HepG2 (cell line): Measurements from ENCODE around the gene HACD2. TPM values are rescaled to one million over a fixed set of nuclear protein-coding genes. Genes with fewer than 3 reads are reported as not detected.

Experiments used
- ATAC-seq: fragments of 200-7000 bp; cut with Tn5 transposase; 3 replicates; pipeline ENCODE4 v1.9.1; 2020; ENCODE audit warnings: mild to moderate bottlenecking, moderate library complexity
- BruUV-seq: library from RNA; stranded (reverse); fragments of 400-500 nt; replicated peaks from 2 replicates; lab custom pipeline; 2021; lab: Mats Ljungman, UMichigan
- CTCF ChIA-PET: fragments of 300-600 bp; formaldehyde crosslinking; extraction: SDS; loops from one replicate; lab custom pipeline; 2021; ENCODE audit warnings: low total read pairs, inconsistent platforms, low intra/inter-chr PET ratio; lab: Yijun Ruan, JAX
- POLR2A ChIA-PET: fragments of 350-600 bp; sonication (Branson Sonifier 250); formaldehyde crosslinking; loops from one replicate; lab custom pipeline; 2020; ENCODE audit warnings: antibody characterized with exemption, inconsistent platforms; lab: Yijun Ruan, JAX
- DNase-seq: peaks from one replicate; pipeline ENCODE4 v3.0.0-alpha.2; 2015; ENCODE audit warnings: low spot score
- FAIRE-seq: peaks from 3 replicates; lab custom pipeline; 2011; peaks lifted over from hg19 to GRCh38; lab: Jason Lieb, UNC
- H2AFZ ChIP-seq: one replicate; pipeline ENCODE4 v1.6.1; 2011; ENCODE audit warnings: low read length, inconsistent platforms
- H3K27ac ChIP-seq: fragments of 300-600 bp; 3 replicates; pipeline ENCODE4 v1.8.0; 2011; ENCODE audit warnings: mixed run types, mild to moderate bottlenecking, mixed read lengths, low read length, inconsistent platforms; ENCODE audit not compliant: insufficient read depth; ENCODE audit errors: extremely low read length
- H3K27me3 ChIP-seq, 2 experiments: fragments of 200-600 bp in 1 of 2; 2 replicates in 1 of 2; 3 replicates in 1 of 2; pipeline versions ENCODE4 v1.6.0 to v1.8.0; 2011; ENCODE audit warnings: low read length in 2 of 2, mild to moderate bottlenecking in 2 of 2, moderate library complexity in 2 of 2, inconsistent platforms in 1 of 2; ENCODE audit not compliant: insufficient read depth in 2 of 2, control insufficient read depth in 1 of 2
- H3K36me3 ChIP-seq, 2 experiments: fragments of 200-600 bp in 1 of 2; replicated peaks in 1 of 2; 2 replicates in 1 of 2; 3 replicates in 1 of 2; pipeline versions ENCODE4 v1.5.1 to v1.8.0; 2011; ENCODE audit warnings: low read length in 2 of 2, inconsistent platforms in 1 of 2; ENCODE audit not compliant: insufficient read depth in 2 of 2, control insufficient read depth in 1 of 2
- H3K4me1 ChIP-seq: 2 replicates; pipeline ENCODE4 v1.5.1; 2012; ENCODE audit warnings: low read length, inconsistent platforms; ENCODE audit not compliant: insufficient read depth
- H3K4me2 ChIP-seq: 2 replicates; pipeline ENCODE4 v1.6.0; 2011; ENCODE audit warnings: low read depth, low read length, inconsistent platforms
- H3K4me3 ChIP-seq, 3 experiments: fragments of 200-600 bp in 1 of 3; sonication (generic), shearing (Covaris generic) in 1 of 3; replicated peaks in 1 of 3; 2 replicates each; pipeline ENCODE4 v1.5.1; 2011 to 2016; ENCODE audit warnings: low read length in 3 of 3, inconsistent platforms in 2 of 3, low read depth in 2 of 3, mild to moderate bottlenecking in 2 of 3, control low read depth in 1 of 3, mixed read lengths in 1 of 3; ENCODE audit not compliant: insufficient read depth in 1 of 3
- H3K79me2 ChIP-seq: one replicate; pipeline ENCODE4 v1.6.1; 2011; ENCODE audit warnings: low read length, inconsistent platforms; ENCODE audit not compliant: insufficient read depth
- H3K9ac ChIP-seq: 2 replicates; pipeline ENCODE4 v1.6.0; 2011; ENCODE audit warnings: mild to moderate bottlenecking, low read depth, low read length, inconsistent platforms; ENCODE audit not compliant: insufficient read depth
- H3K9me3 ChIP-seq: 2 replicates; pipeline ENCODE4 v1.5.1; 2012; ENCODE audit warnings: mild to moderate bottlenecking, low read length
- H4K20me1 ChIP-seq: 2 replicates; pipeline ENCODE4 v1.6.0; 2011; ENCODE audit warnings: inconsistent platforms, mild to moderate bottlenecking, low read length, moderate library complexity; ENCODE audit not compliant: insufficient read depth
- KDM2A ChIP-seq: sonication (generic); formaldehyde crosslinking; IDR thresholded peaks from 2 replicates; pipeline ENCODE4 v1.4.0; 2020; ENCODE audit warnings: low read depth, missing genetic modification reagents, borderline replicate concordance
- MIXL1 ChIP-seq: IDR thresholded peaks from 2 replicates; pipeline ENCODE4 v1.6.1; 2016
- MTA1 ChIP-seq: sonication (generic); formaldehyde crosslinking; IDR thresholded peaks from 2 replicates; pipeline ENCODE4 v1.4.0; 2020; ENCODE audit warnings: missing genetic modification reagents, mild to moderate bottlenecking, borderline replicate concordance
- TGIF2 ChIP-seq: IDR thresholded peaks from 2 replicates; pipeline ENCODE4 v1.6.1; 2016; ENCODE audit warnings: control low read depth, missing compliant biosample characterization
- ZBTB1 ChIP-seq: sonication (generic); formaldehyde crosslinking; IDR thresholded peaks from 2 replicates; pipeline ENCODE4 v1.4.0; 2020; ENCODE audit warnings: missing genetic modification reagents, borderline replicate concordance
- ZNF615 ChIP-seq: sonication (generic); formaldehyde crosslinking; IDR thresholded peaks from 2 replicates; pipeline ENCODE4 v1.5.0; 2020; ENCODE audit warnings: mild to moderate bottlenecking, missing genetic modification reagents, borderline replicate concordance
- ZNF83 ChIP-seq: sonication (generic); formaldehyde crosslinking; IDR thresholded peaks from 2 replicates; pipeline ENCODE4 v1.4.0; 2020; ENCODE audit warnings: missing genetic modification reagents, mild to moderate bottlenecking, borderline replicate concordance
- WGBS: methylation state at CpG from one replicate; pipeline ENCODE4 v1.1.6; 2017; ENCODE audit warnings: low lambda C conversion rate; 5-methylcytosine and 5-hydroxymethylcytosine counted together
- in situ Hi-C: cut with HindIII; loops from 2 replicates; pipeline ENCODE4 v1.10.0; 2017; ENCODE audit warnings: low pct_unique_long_range_greater_than_20kb; ENCODE audit not compliant: extremely low pct_ligation_motif_present
- intact Hi-C: fragments of 100-400 bp; cut with micrococcal nuclease; formaldehyde crosslinking; loops from one replicate; pipeline ENCODE4 v1.10.0; 2022; ENCODE audit not compliant: unreplicated experiment
- polyA plus RNA-seq, 8 experiments: library from polyadenylated mRNA; depleted of rRNA in 3 of 8; stranded (reverse) in 7 of 8; unstranded in 1 of 8; fragments of >200 nt; fragmentation: Illumina TruSeq in 4 of 8; extraction: Trizol in 4 of 8; gene quantifications; 2 replicates each; pipeline versions ENCODE4 v1.2.1 to v1.2.3, GENCODE V29; 2011 to 2016; ENCODE audit warnings: low read depth in 4 of 8, missing spikeins in 1 of 8, mixed read lengths in 1 of 8; ENCODE audit not compliant: insufficient read depth in 1 of 8
- total RNA-seq, 5 experiments: library from RNA; depleted of rRNA; stranded (reverse); fragments of >200 nt; fragmentation: Illumina TruSeq; extraction: Trizol; gene quantifications; 2 replicates each; pipeline ENCODE4 v1.2.3, GENCODE V29; 2016; ENCODE audit warnings: low read depth in 1 of 5
- TF ChIP-seq, protein P1 (sequence below): sonication (generic); formaldehyde crosslinking; IDR thresholded peaks from 2 replicates; pipeline ENCODE4 v1.9.0; 2021; ENCODE audit warnings: missing genetic modification reagents, borderline replicate concordance

Gene HACD2
- total and polyA plus RNA-seq, 2 of the 13 experiments (the other 11 are each of a cell fraction or from before 2014, with no cell fraction given) = 47.0 to 50.4 TPM

DNA sequence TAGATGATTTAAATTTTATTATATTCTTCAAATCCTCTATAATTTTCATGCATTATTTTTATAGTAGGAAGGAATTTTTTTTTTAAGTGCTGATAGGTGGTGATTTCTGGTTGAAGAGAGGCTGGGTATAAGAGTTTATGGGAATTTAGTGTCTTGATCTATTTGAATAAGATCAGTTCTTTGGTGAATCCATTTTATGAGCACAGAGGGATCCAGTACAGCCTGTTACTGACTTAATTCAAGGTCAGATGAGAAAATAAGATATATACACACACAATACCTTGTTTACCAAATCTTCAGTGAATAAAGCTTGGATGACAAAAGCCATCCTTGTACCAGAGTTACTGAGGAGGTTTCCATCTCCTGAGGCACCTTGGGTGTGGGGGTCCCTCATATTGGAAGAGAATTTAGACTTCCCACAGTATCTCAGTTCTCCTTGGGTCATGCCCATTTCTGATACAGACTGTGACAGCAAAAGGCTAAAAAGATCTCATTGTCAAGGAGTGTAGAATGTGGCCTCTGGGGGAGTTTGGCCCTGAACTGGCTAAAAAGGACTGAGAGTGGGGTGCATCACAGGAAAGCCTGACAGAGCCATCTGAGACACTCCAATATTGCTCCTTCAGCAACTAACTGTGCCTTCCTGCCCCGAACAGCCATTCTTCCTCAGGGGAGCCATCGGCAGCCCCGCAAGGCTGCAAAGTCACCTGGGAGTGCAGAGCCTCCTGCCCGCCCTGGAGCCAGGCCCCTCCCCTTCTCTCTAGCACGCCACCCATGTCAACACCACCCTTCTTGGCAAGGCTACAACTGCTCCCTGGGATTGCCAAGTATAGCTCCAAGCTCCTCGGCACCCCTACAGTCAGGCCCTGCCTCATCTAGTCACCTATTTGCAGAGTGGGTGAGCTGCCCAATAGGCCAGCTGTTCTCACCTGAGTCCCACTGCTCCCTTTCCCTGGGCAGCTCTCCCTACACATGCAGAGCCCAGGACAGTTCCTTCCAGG is 43.1 kb upstream of the HACD2 start:
- peaks cover 13 to 44% of the 10 kb centered on the region in 2 experiments; a peak in 4 of 5 replicates for H3K36me3 ChIP-seq
- DNase-seq (no peak), ATAC-seq (no peak), FAIRE-seq (no peak)
- no peak overlapping the region for H3K4me2 ChIP-seq
- no peaks in the 10 kb centered on the region for H3K27me3 ChIP-seq
- 100% methylated on average over 3 of the region's 6 CpGs for WGBS
- H3K4me3 ChIP-seq = no peak overlapping the region
- no peaks in the 10 kb centered on the region for H3K9me3 ChIP-seq
- no peak overlapping the region for H2AFZ ChIP-seq
- H4K20me1 ChIP-seq = no peaks in the 10 kb centered on the region
- no TSS peak for BruUV-seq
- ChIA-PET CTCF (no interaction called here), POLR2A (no interaction called here)
- peaks cover 11% of the 10 kb centered on the region for H3K4me1 ChIP-seq
- in situ Hi-C loops = no loop called here
- no peak overlapping the region for H3K9ac ChIP-seq
- TF ChIP-seq KDM2A = no peak
- TF ChIP-seq ZBTB1 = no peak
- no peak for TF ChIP-seq MTA1 (CRISPR knock-in tag)
- no peak for TF ChIP-seq MIXL1 (CRISPR knock-in tag)
- TF ChIP-seq, protein P1, sequence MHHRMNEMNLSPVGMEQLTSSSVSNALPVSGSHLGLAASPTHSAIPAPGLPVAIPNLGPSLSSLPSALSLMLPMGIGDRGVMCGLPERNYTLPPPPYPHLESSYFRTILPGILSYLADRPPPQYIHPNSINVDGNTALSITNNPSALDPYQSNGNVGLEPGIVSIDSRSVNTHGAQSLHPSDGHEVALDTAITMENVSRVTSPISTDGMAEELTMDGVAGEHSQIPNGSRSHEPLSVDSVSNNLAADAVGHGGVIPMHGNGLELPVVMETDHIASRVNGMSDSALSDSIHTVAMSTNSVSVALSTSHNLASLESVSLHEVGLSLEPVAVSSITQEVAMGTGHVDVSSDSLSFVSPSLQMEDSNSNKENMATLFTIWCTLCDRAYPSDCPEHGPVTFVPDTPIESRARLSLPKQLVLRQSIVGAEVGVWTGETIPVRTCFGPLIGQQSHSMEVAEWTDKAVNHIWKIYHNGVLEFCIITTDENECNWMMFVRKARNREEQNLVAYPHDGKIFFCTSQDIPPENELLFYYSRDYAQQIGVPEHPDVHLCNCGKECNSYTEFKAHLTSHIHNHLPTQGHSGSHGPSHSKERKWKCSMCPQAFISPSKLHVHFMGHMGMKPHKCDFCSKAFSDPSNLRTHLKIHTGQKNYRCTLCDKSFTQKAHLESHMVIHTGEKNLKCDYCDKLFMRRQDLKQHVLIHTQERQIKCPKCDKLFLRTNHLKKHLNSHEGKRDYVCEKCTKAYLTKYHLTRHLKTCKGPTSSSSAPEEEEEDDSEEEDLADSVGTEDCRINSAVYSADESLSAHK (CRISPR knock-in tag) = no peak
- TF ChIP-seq TGIF2 (CRISPR knock-in tag) = no peak
- TF ChIP-seq ZNF83 (CRISPR knock-in tag) = no peak
- no peak for TF ChIP-seq ZNF615 (CRISPR knock-in tag)
- no peak overlapping the region for H3K27ac ChIP-seq
- H3K79me2 ChIP-seq = no peaks in the 10 kb centered on the region
- intact Hi-C loops = no loop called here
